GM12878 (cell line): ENCODE results near the gene PM20D2. TPM values are rescaled to one million over a fixed set of nuclear protein-coding genes. Genes with fewer than 3 reads are reported as not detected.

Experiments
- DPF2 ChIP-seq: fragments of 450-650 bp; IDR thresholded peaks from 2 replicates; pipeline ENCODE4 v1.6.1; 2017; ENCODE audit warnings: mild to moderate bottlenecking
- EGR1 ChIP-seq, 2 experiments: IDR thresholded peaks; 1 replicate in 1 of 2; 2 replicates in 1 of 2; pipeline ENCODE4 v1.6.1; 2011 to 2012; ENCODE audit warnings: low read depth in 2 of 2, low read length in 2 of 2, borderline replicate concordance in 1 of 2, mild to moderate bottlenecking in 1 of 2, moderate library complexity in 1 of 2
- HDAC2 ChIP-seq: fragments of 200-600 bp; sonication (generic); IDR thresholded peaks from 2 replicates; pipeline ENCODE4 v1.6.1; 2017
- MTA3 ChIP-seq: IDR thresholded peaks from 2 replicates; pipeline ENCODE4 v1.6.1; 2012; ENCODE audit warnings: low read length, inconsistent platforms, borderline replicate concordance
- NR2C2 ChIP-seq: IDR thresholded peaks from 2 replicates; pipeline ENCODE4 v1.6.1; 2011; ENCODE audit warnings: borderline replicate concordance, low read depth; ENCODE audit not compliant: control insufficient read depth, insufficient read length
- NR2F1 ChIP-seq: fragments of 450-650 bp; conservative IDR thresholded peaks from 2 replicates; pipeline ENCODE4 v1.6.1; 2017; ENCODE audit warnings: mild to moderate bottlenecking
- RAD21 ChIP-seq: IDR thresholded peaks from 2 replicates; pipeline ENCODE4 v1.6.1; 2011; ENCODE audit warnings: mild to moderate bottlenecking, low read depth, low read length, moderate library complexity; ENCODE audit not compliant: insufficient read depth
- SMAD1 ChIP-seq: fragments of 450-650 bp; IDR thresholded peaks from 2 replicates; pipeline ENCODE4 v1.6.1; 2018; ENCODE audit warnings: mild to moderate bottlenecking, low read depth; ENCODE audit not compliant: partially characterized antibody
- SMC3 ChIP-seq: IDR thresholded peaks from 2 replicates; pipeline ENCODE4 v1.6.1; 2011; ENCODE audit warnings: low read length, improper control_type of control experiment, borderline replicate concordance
- YY1 ChIP-seq: IDR thresholded peaks from 2 replicates; pipeline ENCODE4 v1.6.1; 2011; ENCODE audit warnings: low read depth, mild to moderate bottlenecking, low read length
- ZNF207 ChIP-seq: fragments of 450-650 bp; IDR thresholded peaks from 2 replicates; pipeline ENCODE4 v1.6.1; 2014; ENCODE audit warnings: antibody characterized with exemption, mild to moderate bottlenecking, borderline replicate concordance
- polyA plus RNA-seq, 11 experiments: library from polyadenylated mRNA; depleted of rRNA in 4 of 11; unstranded in 6 of 11; stranded (reverse) in 5 of 11; fragments of >200 nt; fragmentation: Nextera tagmentation in 4 of 11; fragmentation: Illumina TruSeq in 1 of 11; extraction: Ambion mirVana in 4 of 11; extraction: Trizol in 1 of 11; gene quantifications; 1 replicate in 1 of 11; 2 replicates in 10 of 11; pipeline versions ENCODE4 v1.2.1 to v1.2.3, GENCODE V29; 2011 to 2016; ENCODE audit warnings: inconsistent platforms in 2 of 11, missing spikeins in 2 of 11, low read depth in 1 of 11
- total RNA-seq, 4 experiments: library from RNA; depleted of rRNA in 3 of 4; stranded (reverse); fragments of >200 nt in 3 of 4; fragmentation: Illumina TruSeq in 1 of 4; extraction: Trizol in 1 of 4; gene quantifications; 2 replicates each; pipeline versions ENCODE4 v1.2.1 to v1.2.3, GENCODE V29; 2013 to 2021
- TF ChIP-seq, protein P1 (sequence below): fragments of 450-650 bp; conservative IDR thresholded peaks from 2 replicates; pipeline ENCODE4 v1.6.1; 2017; ENCODE audit warnings: mild to moderate bottlenecking, moderate library complexity
- TF ChIP-seq, protein P2 (sequence below): IDR thresholded peaks from 2 replicates; pipeline ENCODE4 v1.6.1; 2012; ENCODE audit warnings: mild to moderate bottlenecking, low read depth, low read length
- TF ChIP-seq, protein P3 (sequence below): fragments of 450-650 bp; IDR thresholded peaks from 2 replicates; pipeline ENCODE4 v1.6.1; 2017; ENCODE audit warnings: mild to moderate bottlenecking, moderate library complexity
- TF ChIP-seq, protein P4 (sequence below): fragments of 450-650 bp; formaldehyde crosslinking; IDR thresholded peaks from 2 replicates; pipeline ENCODE4 v1.4.0; 2020; ENCODE audit warnings: mild to moderate bottlenecking, moderate library complexity

Gene PM20D2
- total and polyA plus RNA-seq, 10 of the 15 experiments (the other 5 are each of a cell fraction or from before 2014, with no cell fraction given): 7.8 to 23.6 (median 15.7) TPM

DNA sequence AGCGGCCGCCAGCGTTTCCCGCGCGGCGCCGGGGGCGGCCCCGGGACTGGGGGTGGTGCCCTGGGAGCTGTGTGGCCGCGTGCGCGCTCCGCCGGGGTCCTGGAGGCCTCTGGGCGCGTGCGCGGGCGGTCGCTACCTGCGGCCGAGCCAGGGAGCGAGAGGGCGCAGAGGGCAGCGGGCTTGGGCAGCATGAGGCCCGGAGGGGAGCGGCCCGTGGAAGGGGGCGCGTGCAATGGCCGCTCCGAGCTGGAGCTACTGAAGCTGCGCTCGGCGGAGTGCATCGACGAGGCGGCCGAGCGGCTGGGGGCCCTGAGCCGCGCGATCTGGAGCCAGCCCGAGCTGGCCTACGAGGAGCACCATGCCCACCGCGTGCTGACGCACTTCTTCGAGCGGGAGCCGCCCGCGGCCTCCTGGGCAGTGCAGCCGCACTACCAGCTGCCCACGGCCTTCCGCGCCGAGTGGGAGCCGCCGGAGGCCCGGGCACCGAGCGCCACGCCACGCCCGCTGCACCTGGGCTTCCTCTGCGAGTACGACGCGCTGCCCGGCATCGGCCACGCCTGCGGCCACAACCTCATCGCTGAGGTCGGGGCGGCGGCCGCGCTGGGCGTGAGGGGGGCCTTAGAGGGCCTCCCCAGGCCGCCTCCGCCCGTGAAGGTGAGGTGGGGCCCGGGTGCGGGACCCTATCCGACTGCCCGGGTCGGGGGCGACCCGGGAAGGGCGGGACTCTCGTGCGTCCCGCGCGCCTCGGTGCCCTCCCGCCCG, at the start of gene PM20D2 (continued):
- TF ChIP-seq, protein P1, sequence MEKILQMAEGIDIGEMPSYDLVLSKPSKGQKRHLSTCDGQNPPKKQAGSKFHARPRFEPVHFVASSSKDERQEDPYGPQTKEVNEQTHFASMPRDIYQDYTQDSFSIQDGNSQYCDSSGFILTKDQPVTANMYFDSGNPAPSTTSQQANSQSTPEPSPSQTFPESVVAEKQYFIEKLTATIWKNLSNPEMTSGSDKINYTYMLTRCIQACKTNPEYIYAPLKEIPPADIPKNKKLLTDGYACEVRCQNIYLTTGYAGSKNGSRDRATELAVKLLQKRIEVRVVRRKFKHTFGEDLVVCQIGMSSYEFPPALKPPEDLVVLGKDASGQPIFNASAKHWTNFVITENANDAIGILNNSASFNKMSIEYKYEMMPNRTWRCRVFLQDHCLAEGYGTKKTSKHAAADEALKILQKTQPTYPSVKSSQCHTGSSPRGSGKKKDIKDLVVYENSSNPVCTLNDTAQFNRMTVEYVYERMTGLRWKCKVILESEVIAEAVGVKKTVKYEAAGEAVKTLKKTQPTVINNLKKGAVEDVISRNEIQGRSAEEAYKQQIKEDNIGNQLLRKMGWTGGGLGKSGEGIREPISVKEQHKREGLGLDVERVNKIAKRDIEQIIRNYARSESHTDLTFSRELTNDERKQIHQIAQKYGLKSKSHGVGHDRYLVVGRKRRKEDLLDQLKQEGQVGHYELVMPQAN: peak; percentile 58
- TF ChIP-seq SMC3 (no peak), SMAD1 (no peak), HDAC2 (no peak), ZNF207 (no peak), YY1 (peak; percentile 86), RAD21 (no peak), MTA3 (no peak), NR2C2 (no peak), EGR1 (IDR thresholded peaks at IDR 0.05; ENCODE audit: borderline replicate concordance in 1 of 2, low read depth in 2 of 2, low read length in 2 of 2) (peak in 1 of 2 experiments; percentile 49; a peak in 1 of 3 replicates), NR2F1 (peak; percentile 85), DPF2 (peak; percentile 68)
- TF ChIP-seq, protein P2, sequence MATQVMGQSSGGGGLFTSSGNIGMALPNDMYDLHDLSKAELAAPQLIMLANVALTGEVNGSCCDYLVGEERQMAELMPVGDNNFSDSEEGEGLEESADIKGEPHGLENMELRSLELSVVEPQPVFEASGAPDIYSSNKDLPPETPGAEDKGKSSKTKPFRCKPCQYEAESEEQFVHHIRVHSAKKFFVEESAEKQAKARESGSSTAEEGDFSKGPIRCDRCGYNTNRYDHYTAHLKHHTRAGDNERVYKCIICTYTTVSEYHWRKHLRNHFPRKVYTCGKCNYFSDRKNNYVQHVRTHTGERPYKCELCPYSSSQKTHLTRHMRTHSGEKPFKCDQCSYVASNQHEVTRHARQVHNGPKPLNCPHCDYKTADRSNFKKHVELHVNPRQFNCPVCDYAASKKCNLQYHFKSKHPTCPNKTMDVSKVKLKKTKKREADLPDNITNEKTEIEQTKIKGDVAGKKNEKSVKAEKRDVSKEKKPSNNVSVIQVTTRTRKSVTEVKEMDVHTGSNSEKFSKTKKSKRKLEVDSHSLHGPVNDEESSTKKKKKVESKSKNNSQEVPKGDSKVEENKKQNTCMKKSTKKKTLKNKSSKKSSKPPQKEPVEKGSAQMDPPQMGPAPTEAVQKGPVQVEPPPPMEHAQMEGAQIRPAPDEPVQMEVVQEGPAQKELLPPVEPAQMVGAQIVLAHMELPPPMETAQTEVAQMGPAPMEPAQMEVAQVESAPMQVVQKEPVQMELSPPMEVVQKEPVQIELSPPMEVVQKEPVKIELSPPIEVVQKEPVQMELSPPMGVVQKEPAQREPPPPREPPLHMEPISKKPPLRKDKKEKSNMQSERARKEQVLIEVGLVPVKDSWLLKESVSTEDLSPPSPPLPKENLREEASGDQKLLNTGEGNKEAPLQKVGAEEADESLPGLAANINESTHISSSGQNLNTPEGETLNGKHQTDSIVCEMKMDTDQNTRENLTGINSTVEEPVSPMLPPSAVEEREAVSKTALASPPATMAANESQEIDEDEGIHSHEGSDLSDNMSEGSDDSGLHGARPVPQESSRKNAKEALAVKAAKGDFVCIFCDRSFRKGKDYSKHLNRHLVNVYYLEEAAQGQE: 0 out of 2 replicates have a peak, but pooled peaks have one; percentile 29
- TF ChIP-seq, protein P3, sequence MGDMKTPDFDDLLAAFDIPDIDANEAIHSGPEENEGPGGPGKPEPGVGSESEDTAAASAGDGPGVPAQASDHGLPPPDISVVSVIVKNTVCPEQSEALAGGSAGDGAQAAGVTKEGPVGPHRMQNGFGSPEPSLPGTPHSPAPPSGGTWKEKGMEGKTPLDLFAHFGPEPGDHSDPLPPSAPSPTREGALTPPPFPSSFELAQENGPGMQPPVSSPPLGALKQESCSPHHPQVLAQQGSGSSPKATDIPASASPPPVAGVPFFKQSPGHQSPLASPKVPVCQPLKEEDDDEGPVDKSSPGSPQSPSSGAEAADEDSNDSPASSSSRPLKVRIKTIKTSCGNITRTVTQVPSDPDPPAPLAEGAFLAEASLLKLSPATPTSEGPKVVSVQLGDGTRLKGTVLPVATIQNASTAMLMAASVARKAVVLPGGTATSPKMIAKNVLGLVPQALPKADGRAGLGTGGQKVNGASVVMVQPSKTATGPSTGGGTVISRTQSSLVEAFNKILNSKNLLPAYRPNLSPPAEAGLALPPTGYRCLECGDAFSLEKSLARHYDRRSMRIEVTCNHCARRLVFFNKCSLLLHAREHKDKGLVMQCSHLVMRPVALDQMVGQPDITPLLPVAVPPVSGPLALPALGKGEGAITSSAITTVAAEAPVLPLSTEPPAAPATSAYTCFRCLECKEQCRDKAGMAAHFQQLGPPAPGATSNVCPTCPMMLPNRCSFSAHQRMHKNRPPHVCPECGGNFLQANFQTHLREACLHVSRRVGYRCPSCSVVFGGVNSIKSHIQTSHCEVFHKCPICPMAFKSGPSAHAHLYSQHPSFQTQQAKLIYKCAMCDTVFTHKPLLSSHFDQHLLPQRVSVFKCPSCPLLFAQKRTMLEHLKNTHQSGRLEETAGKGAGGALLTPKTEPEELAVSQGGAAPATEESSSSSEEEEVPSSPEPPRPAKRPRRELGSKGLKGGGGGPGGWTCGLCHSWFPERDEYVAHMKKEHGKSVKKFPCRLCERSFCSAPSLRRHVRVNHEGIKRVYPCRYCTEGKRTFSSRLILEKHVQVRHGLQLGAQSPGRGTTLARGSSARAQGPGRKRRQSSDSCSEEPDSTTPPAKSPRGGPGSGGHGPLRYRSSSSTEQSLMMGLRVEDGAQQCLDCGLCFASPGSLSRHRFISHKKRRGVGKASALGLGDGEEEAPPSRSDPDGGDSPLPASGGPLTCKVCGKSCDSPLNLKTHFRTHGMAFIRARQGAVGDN: peak; percentile 65; the same call in 1 of the 2 replicates
- TF ChIP-seq, protein P4, sequence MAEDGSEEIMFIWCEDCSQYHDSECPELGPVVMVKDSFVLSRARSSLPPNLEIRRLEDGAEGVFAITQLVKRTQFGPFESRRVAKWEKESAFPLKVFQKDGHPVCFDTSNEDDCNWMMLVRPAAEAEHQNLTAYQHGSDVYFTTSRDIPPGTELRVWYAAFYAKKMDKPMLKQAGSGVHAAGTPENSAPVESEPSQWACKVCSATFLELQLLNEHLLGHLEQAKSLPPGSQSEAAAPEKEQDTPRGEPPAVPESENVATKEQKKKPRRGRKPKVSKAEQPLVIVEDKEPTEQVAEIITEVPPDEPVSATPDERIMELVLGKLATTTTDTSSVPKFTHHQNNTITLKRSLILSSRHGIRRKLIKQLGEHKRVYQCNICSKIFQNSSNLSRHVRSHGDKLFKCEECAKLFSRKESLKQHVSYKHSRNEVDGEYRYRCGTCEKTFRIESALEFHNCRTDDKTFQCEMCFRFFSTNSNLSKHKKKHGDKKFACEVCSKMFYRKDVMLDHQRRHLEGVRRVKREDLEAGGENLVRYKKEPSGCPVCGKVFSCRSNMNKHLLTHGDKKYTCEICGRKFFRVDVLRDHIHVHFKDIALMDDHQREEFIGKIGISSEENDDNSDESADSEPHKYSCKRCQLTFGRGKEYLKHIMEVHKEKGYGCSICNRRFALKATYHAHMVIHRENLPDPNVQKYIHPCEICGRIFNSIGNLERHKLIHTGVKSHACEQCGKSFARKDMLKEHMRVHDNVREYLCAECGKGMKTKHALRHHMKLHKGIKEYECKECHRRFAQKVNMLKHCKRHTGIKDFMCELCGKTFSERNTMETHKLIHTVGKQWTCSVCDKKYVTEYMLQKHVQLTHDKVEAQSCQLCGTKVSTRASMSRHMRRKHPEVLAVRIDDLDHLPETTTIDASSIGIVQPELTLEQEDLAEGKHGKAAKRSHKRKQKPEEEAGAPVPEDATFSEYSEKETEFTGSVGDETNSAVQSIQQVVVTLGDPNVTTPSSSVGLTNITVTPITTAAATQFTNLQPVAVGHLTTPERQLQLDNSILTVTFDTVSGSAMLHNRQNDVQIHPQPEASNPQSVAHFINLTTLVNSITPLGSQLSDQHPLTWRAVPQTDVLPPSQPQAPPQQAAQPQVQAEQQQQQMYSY (CRISPR knock-in tag): no peak
